ENCODE data around the gene CCDC33.

Gene CCDC33

GRCh38 chr15:74226761-74227540 lies 9.2 kb upstream of the CCDC33 start:
- no peak for DNase-seq (ENCODE audit: low spot score)

DNA sequence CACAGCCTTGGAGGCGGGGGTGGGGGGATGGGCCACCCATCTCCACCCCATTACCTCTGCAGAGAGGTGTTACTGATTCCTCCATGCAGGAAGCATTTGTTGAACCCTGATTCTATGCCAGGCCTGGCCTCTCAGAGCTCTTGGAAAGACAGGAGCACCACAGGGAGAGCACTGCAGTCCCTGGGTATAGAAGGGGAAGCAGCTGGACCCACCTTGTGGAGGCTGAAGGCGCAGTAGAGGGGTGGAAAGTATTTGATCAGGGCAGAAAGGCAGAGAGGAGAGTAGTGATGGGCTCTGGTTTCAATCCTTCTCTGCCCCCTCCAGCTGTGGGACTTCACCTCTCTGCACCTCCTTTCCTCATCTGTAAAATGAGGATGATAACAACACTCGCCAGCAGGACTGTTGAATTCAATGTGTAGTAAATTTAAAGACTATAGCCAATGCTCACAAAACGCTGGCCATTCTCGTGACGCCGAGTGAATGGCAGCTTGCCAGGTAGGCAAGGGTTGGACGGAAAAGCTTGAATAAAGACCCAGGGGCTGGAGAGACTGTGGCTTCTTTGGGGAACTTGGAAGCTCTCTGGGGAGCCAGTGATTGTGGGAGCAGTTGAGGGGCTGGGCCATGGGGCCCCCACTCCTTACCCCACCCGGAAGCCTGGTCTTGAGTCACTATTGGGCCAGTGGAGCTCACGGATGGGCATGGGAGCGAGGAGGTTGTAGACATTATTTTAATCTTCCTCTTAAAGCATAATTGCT lies 8.0 kb upstream of the CCDC33 start:
- no peak overlapping the region for H3K27ac ChIP-seq
- DNase-seq (ENCODE audit: low spot score): no peak
- ChIA-PET CTCF (no interaction called here), POLR2A (ENCODE audit: low non-redundant PET) (no interaction called here)
- TF ChIP-seq CTCF (conservative IDR thresholded peaks at IDR 0.05; ENCODE audit: low read depth): no peak

More at GRCh38 chr15:74226761-74227540, 9.2 kb upstream of the CCDC33 start:
- TF ChIP-seq CTCF (conservative IDR thresholded peaks at IDR 0.05; ENCODE audit: low read depth): no peak
- ChIA-PET CTCF (interaction anchor here (0.6 to 0.7 kb wide), 2 partner anchors 25 to 105 kb away, joined by 3 read pairs; no protein-coding TSS in a partner anchor), POLR2A (ENCODE audit: low non-redundant PET) (no interaction called here)
- H3K27ac ChIP-seq: no peak overlapping the region

- no peak for TF ChIP-seq CTCF (conservative IDR thresholded peaks at IDR 0.05; ENCODE audit: low read depth)
- H3K27ac ChIP-seq: no peak overlapping the region
- no peak for DNase-seq (ENCODE audit: low spot score)
- CTCF ChIA-PET: no interaction called here
- POLR2A ChIA-PET (ENCODE audit: low non-redundant PET): no interaction called here
Measured at GRCh38 chr15:74228723-74229081, 7.4 kb upstream of the CCDC33 start.

- no peak overlapping the region for H3K27ac ChIP-seq
- no peak for DNase-seq (ENCODE audit: low spot score)
- TF ChIP-seq CTCF (conservative IDR thresholded peaks at IDR 0.05; ENCODE audit: low read depth): no peak
- CTCF ChIA-PET: no interaction called here
- POLR2A ChIA-PET (ENCODE audit: low non-redundant PET): no interaction called here
Measured at GRCh38 chr15:74229686-74230085, 6.4 kb upstream of the CCDC33 start.

DNA sequence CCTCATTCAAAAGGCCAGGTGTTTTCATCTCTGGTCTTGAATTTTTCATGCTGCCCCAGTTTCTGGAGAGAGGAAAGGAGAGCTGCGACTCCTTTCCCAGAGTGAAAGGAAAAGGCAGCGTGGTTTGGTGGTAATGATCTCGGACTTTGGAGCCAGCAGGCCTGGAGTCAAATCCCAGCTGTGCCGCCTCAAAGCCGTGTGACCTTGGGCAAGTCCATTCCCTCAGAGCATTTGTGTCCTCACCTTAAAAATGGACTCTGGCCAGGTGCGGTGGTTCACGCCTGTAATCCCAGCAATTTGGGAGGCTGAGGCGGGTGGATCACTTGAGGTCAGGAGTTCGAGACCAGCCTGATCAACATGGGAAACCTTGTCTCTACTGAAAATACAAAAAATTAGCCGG lies 4.7 kb upstream of the CCDC33 start:
- CTCF ChIA-PET: no interaction called here
- no peak for DNase-seq (ENCODE audit: low spot score)
- POLR2A ChIA-PET (ENCODE audit: low non-redundant PET): no interaction called here
- H3K27ac ChIP-seq: no peak overlapping the region
- no peak for TF ChIP-seq CTCF (conservative IDR thresholded peaks at IDR 0.05; ENCODE audit: low read depth)

DNA sequence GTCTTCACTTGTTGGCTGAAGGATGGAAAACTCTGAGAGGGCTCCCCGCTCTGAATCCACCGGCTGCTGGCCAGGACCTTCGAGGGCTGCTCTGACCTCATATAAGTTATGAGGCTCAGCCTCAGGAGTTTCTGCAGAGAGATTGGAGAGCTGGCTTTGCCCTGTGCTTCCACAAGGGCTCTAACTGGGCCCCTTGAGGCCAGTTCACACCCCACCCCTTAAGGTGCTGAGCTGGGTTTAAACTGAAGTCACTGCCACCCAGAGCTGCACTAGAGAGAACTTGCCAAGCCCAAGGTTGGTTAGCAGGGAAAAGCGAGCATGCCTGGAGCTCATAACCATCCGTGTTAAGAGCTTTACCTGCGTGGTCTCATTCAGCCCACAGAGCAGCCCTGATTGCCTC lies 2.8 kb upstream of the CCDC33 start:
- no peak overlapping the region for H3K27ac ChIP-seq
- no peak for TF ChIP-seq CTCF (conservative IDR thresholded peaks at IDR 0.05; ENCODE audit: low read depth)
- ChIA-PET CTCF (no interaction called here), POLR2A (ENCODE audit: low non-redundant PET) (no interaction called here)
- no peak for DNase-seq (ENCODE audit: low spot score)

All from RWPE1 (cell line).